Neural cell (in vitro differentiated cells): Measurements from ENCODE around the gene HYAL1. TPM values are rescaled to one million over a fixed set of nuclear protein-coding genes. Genes with fewer than 3 reads are reported as not detected.
A peak's percentile ranks its signal among the peaks of the same experiment; 100 is the strongest.

ENCODE experiments used
- H2AFZ ChIP-seq: fragments of 200-600, 300-800 bp; sonication (generic), shearing (Covaris generic); 2 replicates; pipeline ENCODE4 v1.6.0; 2014; ENCODE audit warnings: low read depth, mild to moderate bottlenecking, antibody characterized with exemption, low read length, moderate library complexity
- H3F3A ChIP-seq: fragments of 200-600 bp; shearing (Covaris generic); 2 replicates; pipeline ENCODE4 v1.6.1; 2016; ENCODE audit warnings: mild to moderate bottlenecking, moderate library complexity, mixed read lengths, antibody characterized with exemption, low read length; ENCODE audit not compliant: insufficient read depth, poor library complexity, severe bottlenecking
- H3K27ac ChIP-seq: fragments of 200-600, 300-800 bp; sonication (generic), shearing (Covaris generic); 2 replicates; pipeline ENCODE4 v1.5.1; 2014; ENCODE audit warnings: mild to moderate bottlenecking, low read length, moderate library complexity
- H3K27me3 ChIP-seq: fragments of 300-800, 200-600 bp; sonication (generic), shearing (Covaris generic); 2 replicates; pipeline ENCODE4 v1.6.0; 2014; ENCODE audit warnings: mild to moderate bottlenecking, low read depth, low read length, moderate library complexity; ENCODE audit not compliant: insufficient read depth
- H3K36me3 ChIP-seq: fragments of 300-800, 200-600 bp; sonication (generic), shearing (Covaris generic); 2 replicates; pipeline ENCODE4 v1.5.1; 2014; ENCODE audit warnings: mild to moderate bottlenecking, antibody characterized with exemption, low read length, moderate library complexity; ENCODE audit not compliant: insufficient read depth
- H3K4me2 ChIP-seq: fragments of 300-800, 200-600 bp; sonication (generic), shearing (Covaris generic); 2 replicates; pipeline ENCODE4 v1.6.0; 2014; ENCODE audit warnings: mild to moderate bottlenecking, low read length
- H3K4me3 ChIP-seq: fragments of 300-800, 200-600 bp; sonication (generic), shearing (Covaris generic); 2 replicates; pipeline ENCODE4 v1.5.1; 2014; ENCODE audit warnings: mild to moderate bottlenecking, low read length, moderate library complexity
- H3K79me2 ChIP-seq: fragments of 200-600 bp; shearing (Covaris generic); replicated peaks from 2 replicates; pipeline ENCODE4 v1.6.0; 2014; ENCODE audit warnings: mild to moderate bottlenecking, low read length, moderate library complexity; ENCODE audit not compliant: insufficient read depth
- H3K9ac ChIP-seq: fragments of 300-800, 200-600 bp; sonication (generic), shearing (Covaris generic); 2 replicates; pipeline ENCODE4 v1.6.1; 2016; ENCODE audit warnings: mild to moderate bottlenecking, low read length, mixed read lengths
- H3K9me2 ChIP-seq: fragments of 200-600 bp; shearing (Covaris generic); 2 replicates; pipeline ENCODE4 v1.6.1; 2016; ENCODE audit warnings: mild to moderate bottlenecking, low read length, mixed read lengths; ENCODE audit not compliant: insufficient read depth
- H3K9me3 ChIP-seq: fragments of 200-600, 300-800 bp; sonication (generic), shearing (Covaris generic); 2 replicates; pipeline ENCODE4 v1.6.1; 2016; ENCODE audit warnings: mild to moderate bottlenecking, mixed run types, low read length, moderate library complexity, mixed read lengths
- H4K20me1 ChIP-seq: fragments of 200-600 bp; shearing (Covaris generic); 2 replicates; pipeline ENCODE4 v1.6.1; 2016; ENCODE audit warnings: mild to moderate bottlenecking, mixed run types; ENCODE audit not compliant: insufficient read depth
- CTCF ChIP-seq: fragments of 450-650 bp; IDR thresholded peaks from 2 replicates; pipeline ENCODE4 v1.5.1; 2014; ENCODE audit warnings: antibody characterized with exemption, mild to moderate bottlenecking, moderate library complexity; ENCODE audit not compliant: poor library complexity, severe bottlenecking
- EP300 ChIP-seq: fragments of 450-650 bp; conservative IDR thresholded peaks from 2 replicates; pipeline ENCODE4 v1.6.1; 2014; ENCODE audit warnings: antibody characterized with exemption, mild to moderate bottlenecking, moderate library complexity; ENCODE audit not compliant: poor library complexity, severe bottlenecking
- EZH2 ChIP-seq: fragments of 200-600, 300-800 bp; shearing (Covaris generic), sonication (generic); IDR thresholded peaks from 2 replicates; pipeline ENCODE4 v1.6.1; 2014; ENCODE audit warnings: antibody characterized with exemption, low read length, borderline replicate concordance, mild to moderate bottlenecking; ENCODE audit not compliant: insufficient read depth, poor library complexity, severe bottlenecking
- MXI1 ChIP-seq: fragments of 450-650 bp; conservative IDR thresholded peaks from 2 replicates; pipeline ENCODE4 v1.6.1; 2014; ENCODE audit warnings: antibody characterized with exemption, mild to moderate bottlenecking; ENCODE audit not compliant: poor library complexity, severe bottlenecking
- POLR2AphosphoS5 ChIP-seq: IDR thresholded peaks from 2 replicates; pipeline ENCODE4 v1.6.1; 2012
- RAD21 ChIP-seq: fragments of 450-650 bp; conservative IDR thresholded peaks from 2 replicates; pipeline ENCODE4 v1.6.1; 2014; ENCODE audit warnings: antibody characterized with exemption, mild to moderate bottlenecking, moderate library complexity
- REST ChIP-seq: IDR thresholded peaks from 2 replicates; pipeline ENCODE4 v1.6.1; 2012; ENCODE audit warnings: borderline replicate concordance
- SMC3 ChIP-seq: fragments of 450-650 bp; conservative IDR thresholded peaks from 2 replicates; pipeline ENCODE4 v1.6.1; 2014; ENCODE audit warnings: antibody characterized with exemption, mild to moderate bottlenecking, moderate library complexity; ENCODE audit not compliant: poor library complexity
- TAF1 ChIP-seq: IDR thresholded peaks from 2 replicates; pipeline ENCODE4 v1.6.1; 2012; ENCODE audit warnings: low read depth
- polyA plus RNA-seq: library from polyadenylated mRNA; depleted of rRNA; stranded (reverse); fragments of >200 nt; gene quantifications from 2 replicates; pipeline ENCODE4 v1.2.3, GENCODE V29; 2014

The HYAL1 gene
- polyA plus RNA-seq, 1 donor from 2014 or later = 2.2 TPM

GRCh38 chr3:50345586-50346234, 42.3 kb upstream of the HYAL1 start, which contains the start of gene ZMYND10:
Gene ZMYND10, minus strand, starts transcription at chr3:50345732. Its CDS starts 153 bp downstream, at chr3:50345579.
- Histone ChIP-seq H3K9ac (peak within 1 kb of the TSS; percentile 5), H3K9me2 (no peaks in the 10 kb centered on the region), H3K4me3 (peak within 1 kb of the TSS; percentile 54), H3K36me3 (no peaks in the 10 kb centered on the region), H3K79me2 (peaks cover 7% of the 10 kb centered on the region), H3K4me2 (no peak within 1 kb of the TSS), H3K27me3 (peaks cover 31% of the 10 kb centered on the region), H3K27ac (no peak within 1 kb of the TSS), H4K20me1 (no peaks in the 10 kb centered on the region), H2AFZ (no peak within 1 kb of the TSS), H3K9me3 (no peaks in the 10 kb centered on the region), H3F3A (no peaks in the 10 kb centered on the region)
- no peak for TF ChIP-seq REST
- no peak for TF ChIP-seq RAD21
- no peak for TF ChIP-seq POLR2AphosphoS5
- TF ChIP-seq MXI1 = no peak
- TF ChIP-seq TAF1 = no peak
- no peak for TF ChIP-seq SMC3
- TF ChIP-seq CTCF = no peak
- no peak for TF ChIP-seq EZH2
- no peak for TF ChIP-seq EP300

- no peaks in the 10 kb centered on the region for H3K9me3 ChIP-seq
- peaks cover 6% of the 10 kb centered on the region for H3K79me2 ChIP-seq
- no peaks in the 10 kb centered on the region for H4K20me1 ChIP-seq
- peak overlapping the region; percentile 5 for H3K9ac ChIP-seq
- no peaks in the 10 kb centered on the region for H3K36me3 ChIP-seq
- H3F3A ChIP-seq = no peaks in the 10 kb centered on the region
- H3K9me2 ChIP-seq = no peaks in the 10 kb centered on the region
- H3K27me3 ChIP-seq = peaks cover 38% of the 10 kb centered on the region
- TF ChIP-seq REST (no peak), RAD21 (no peak), POLR2AphosphoS5 (no peak), SMC3 (no peak), CTCF (no peak), EP300 (no peak), MXI1 (no peak), EZH2 (no peak), TAF1 (no peak)
- H3K4me2 ChIP-seq = no peak overlapping the region
- H2AFZ ChIP-seq = no peak overlapping the region
- H3K27ac ChIP-seq = no peak overlapping the region
- H3K4me3 ChIP-seq = peak overlapping the region; percentile 54
Measured at GRCh38 chr3:50345008-50345407, 41.6 kb upstream of the HYAL1 start.
